Testis (tissue), 3 donors: ENCODE data around the gene DPYD. TPM values are rescaled to one million over a fixed set of nuclear protein-coding genes. Genes with fewer than 3 reads are reported as not detected.

ENCODE experiments used
- DNase-seq: peaks from one replicate; pipeline ENCODE4 v3.0.0-alpha.2; 2019
- H3K27ac ChIP-seq, 2 donors: fragments of 200-600 bp; sonication (generic); one replicate each; pipeline ENCODE4 v1.5.1; 2019
- H3K27me3 ChIP-seq: fragments of 200-600 bp; sonication (generic); one replicate; pipeline ENCODE4 v1.5.1; 2019
- H3K36me3 ChIP-seq: fragments of 200-600 bp; sonication (generic); one replicate; pipeline ENCODE4 v1.5.1; 2017; ENCODE audit warnings: low read depth; ENCODE audit errors: missing control alignments
- H3K4me1 ChIP-seq: fragments of 200-600 bp; sonication (generic); one replicate; pipeline ENCODE4 v1.5.1; 2019
- H3K4me3 ChIP-seq, 2 donors: fragments of 200-600 bp; sonication (generic); one replicate each; pipeline ENCODE4 v1.5.1; 2017 to 2019
- H3K9me3 ChIP-seq: fragments of 200-600 bp; sonication (generic); one replicate; pipeline ENCODE4 v1.5.1; 2017
- POLR2A ChIP-seq: fragments of 450-650 bp; IDR thresholded peaks from one replicate; pipeline ENCODE4 v1.6.1; 2017; ENCODE audit warnings: antibody characterized with exemption, mild to moderate bottlenecking, moderate library complexity
- WGBS, 2 donors: methylation state at CpG; one replicate each; pipeline ENCODE4 v1.1.5; 2018; 5-methylcytosine and 5-hydroxymethylcytosine counted together
- intact Hi-C: fragments of 100-400 bp; cut with DNase I; formaldehyde crosslinking; loops from one replicate; pipeline ENCODE4 v1.15.1; 2023; ENCODE audit warnings: low total_unique reads
- polyA plus RNA-seq: library from polyadenylated mRNA; stranded (reverse); fragments of 350-450 nt; fragmentation: Illumina TruSeq; extraction: RNeasy Lipid Tissue Mini Kit (QIAGEN cat#74804); gene quantifications from one replicate; pipeline ENCODE4 v1.2.3, GENCODE V29; 2014; ENCODE audit warnings: low read depth, low replicate concordance; ENCODE audit not compliant: insufficient read depth
- total RNA-seq, 2 donors: library from RNA; depleted of rRNA; stranded (reverse); fragments of >200 nt; gene quantifications; one replicate each; pipeline ENCODE4 v1.2.3, GENCODE V29; 2016
- TF ChIP-seq, protein P1 (sequence below), 3 experiments: fragments of 450-650 bp in 2 of 3; fragments of 200-600 bp in 1 of 3; sonication (generic) in 1 of 3; IDR thresholded peaks; one replicate each; pipeline ENCODE4 v1.5.1; 2016 to 2019; ENCODE audit warnings: antibody characterized with exemption in 3 of 3, mild to moderate bottlenecking in 2 of 3, moderate library complexity in 1 of 3

Gene DPYD
- total and polyA plus RNA-seq, 3 donors from 2014 or later: 6.7 to 14.7 (median 11.5) TPM

DNA sequence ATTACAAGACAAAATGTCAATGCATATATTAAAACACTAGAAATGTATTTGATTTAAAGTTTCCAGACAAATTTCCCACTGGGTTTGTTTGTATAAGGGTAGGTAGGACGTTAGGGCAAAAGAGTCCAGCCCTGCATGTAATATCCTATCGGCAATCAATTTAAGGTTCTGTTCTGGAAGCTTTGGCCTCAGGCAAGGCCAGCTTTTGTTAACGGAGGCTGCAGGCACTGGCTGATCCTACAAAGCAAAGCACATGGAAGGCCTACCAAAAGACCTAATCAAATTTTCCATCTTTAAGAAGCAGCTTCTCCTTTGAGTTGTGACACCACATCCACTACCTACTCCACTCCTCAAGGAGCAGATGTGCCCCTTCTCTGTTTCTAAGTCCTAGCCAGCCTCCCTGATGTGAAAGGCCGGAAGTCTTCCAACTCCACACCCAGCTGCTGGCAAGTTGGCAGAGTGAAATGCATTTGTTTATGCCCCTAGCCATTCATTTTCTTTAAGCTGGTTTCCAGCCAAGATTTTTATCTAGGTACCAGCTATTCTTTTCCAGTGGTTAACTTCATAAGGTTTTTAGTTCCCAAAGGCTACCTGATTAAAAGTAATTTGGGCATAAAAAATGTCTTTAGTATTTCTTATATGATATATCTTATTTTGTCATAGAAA, 746.7 kb downstream of the DPYD start:
- WGBS, 2 donors: 64 to 66% methylated on average over 4 of the region's 4 CpGs
- intact Hi-C loops: no loop called here
- TF ChIP-seq, protein P1, sequence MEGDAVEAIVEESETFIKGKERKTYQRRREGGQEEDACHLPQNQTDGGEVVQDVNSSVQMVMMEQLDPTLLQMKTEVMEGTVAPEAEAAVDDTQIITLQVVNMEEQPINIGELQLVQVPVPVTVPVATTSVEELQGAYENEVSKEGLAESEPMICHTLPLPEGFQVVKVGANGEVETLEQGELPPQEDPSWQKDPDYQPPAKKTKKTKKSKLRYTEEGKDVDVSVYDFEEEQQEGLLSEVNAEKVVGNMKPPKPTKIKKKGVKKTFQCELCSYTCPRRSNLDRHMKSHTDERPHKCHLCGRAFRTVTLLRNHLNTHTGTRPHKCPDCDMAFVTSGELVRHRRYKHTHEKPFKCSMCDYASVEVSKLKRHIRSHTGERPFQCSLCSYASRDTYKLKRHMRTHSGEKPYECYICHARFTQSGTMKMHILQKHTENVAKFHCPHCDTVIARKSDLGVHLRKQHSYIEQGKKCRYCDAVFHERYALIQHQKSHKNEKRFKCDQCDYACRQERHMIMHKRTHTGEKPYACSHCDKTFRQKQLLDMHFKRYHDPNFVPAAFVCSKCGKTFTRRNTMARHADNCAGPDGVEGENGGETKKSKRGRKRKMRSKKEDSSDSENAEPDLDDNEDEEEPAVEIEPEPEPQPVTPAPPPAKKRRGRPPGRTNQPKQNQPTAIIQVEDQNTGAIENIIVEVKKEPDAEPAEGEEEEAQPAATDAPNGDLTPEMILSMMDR (IDR thresholded peaks at IDR 0.05): no peak
- TF ChIP-seq POLR2A: no peak
- Histone ChIP-seq H3K27ac (no peak overlapping the region), H3K27me3 (no peaks in the 10 kb centered on the region), H3K36me3 (no peaks in the 10 kb centered on the region), H3K4me1 (no peaks in the 10 kb centered on the region), H3K4me3 (no peak overlapping the region), H3K9me3 (no peaks in the 10 kb centered on the region)
- DNase-seq: no peak

DNA sequence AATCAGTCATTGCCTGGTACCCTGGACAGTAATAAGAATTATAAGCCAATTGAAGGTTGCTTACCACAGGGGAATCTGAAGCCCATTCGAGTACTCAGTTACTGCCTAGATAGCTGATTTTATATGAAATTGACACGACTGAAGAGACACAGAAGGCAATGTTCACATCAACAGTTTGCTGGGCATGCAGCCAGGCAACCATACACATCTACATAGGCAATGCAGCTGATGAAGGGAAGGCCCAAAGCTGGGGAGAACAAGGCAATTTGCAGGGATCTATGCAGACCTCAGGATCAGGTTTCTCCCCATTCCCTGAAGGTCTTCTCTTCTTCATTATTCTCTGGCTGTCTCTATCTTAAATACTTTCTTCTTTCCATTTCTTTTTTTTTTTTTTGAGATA, 750.5 kb downstream of the DPYD start:
- intact Hi-C loops: no loop called here
- DNase-seq: no peak
- no peaks in the 10 kb centered on the region for H3K27me3 ChIP-seq
- H3K36me3 ChIP-seq: no peaks in the 10 kb centered on the region
- 79 to 83% methylated on average over 2 of the region's 2 CpGs for WGBS, 2 donors
- no peak for TF ChIP-seq POLR2A
- TF ChIP-seq, protein P1 (IDR thresholded peaks at IDR 0.05): no peak
- H3K27ac ChIP-seq: no peak overlapping the region
- no peaks in the 10 kb centered on the region for H3K9me3 ChIP-seq
- H3K4me1 ChIP-seq: no peaks in the 10 kb centered on the region
- H3K4me3 ChIP-seq: no peak overlapping the region

DNA sequence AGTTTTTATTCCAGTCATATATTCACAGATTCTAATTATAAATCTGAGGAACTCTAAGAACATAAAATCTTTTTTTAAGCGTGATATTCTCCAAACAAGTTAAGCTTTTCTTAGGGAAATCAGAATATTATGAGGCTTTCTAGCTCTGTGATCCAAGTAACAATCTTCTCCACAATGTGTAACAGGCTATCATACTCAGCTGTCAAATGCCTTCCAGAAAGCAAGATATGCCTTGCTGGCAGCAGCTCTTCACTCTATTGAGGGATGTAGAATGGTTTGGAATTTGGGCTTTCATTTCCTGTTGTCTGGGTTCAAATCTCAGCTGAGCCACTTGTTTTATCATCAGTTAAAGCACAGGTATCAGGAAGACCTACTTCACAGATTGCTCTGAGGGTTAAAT, 752.8 kb downstream of the DPYD start:
- TF ChIP-seq, protein P1 (IDR thresholded peaks at IDR 0.05): no peak
- no peak for TF ChIP-seq POLR2A
- Histone ChIP-seq H3K4me1 (no peaks in the 10 kb centered on the region), H3K27ac (no peak overlapping the region), H3K36me3 (no peaks in the 10 kb centered on the region), H3K27me3 (no peaks in the 10 kb centered on the region), H3K4me3 (no peak overlapping the region), H3K9me3 (no peaks in the 10 kb centered on the region)
- 86 to 88% methylated on average over 1 of the region's 1 CpG for WGBS, 2 donors
- intact Hi-C loops: no loop called here
- DNase-seq: no peak

DNA sequence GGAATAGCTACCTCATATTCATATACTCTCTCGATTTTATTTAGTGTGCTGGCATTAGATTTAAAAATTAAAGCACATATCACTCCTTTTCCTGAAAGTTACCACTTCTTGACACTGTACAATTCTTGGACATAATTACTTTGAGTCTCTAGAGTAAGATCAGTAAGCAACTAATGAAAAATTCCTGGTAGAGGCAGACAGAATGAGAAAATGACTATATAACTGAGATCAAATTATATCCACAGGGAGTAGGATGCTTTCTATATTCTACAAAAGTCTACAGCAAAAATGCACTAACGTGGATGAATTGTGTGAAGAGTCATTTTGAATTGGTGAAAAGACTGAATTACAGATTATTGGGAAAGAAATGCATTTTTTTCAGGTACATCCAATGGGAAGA, 753.6 kb downstream of the DPYD start:
- no peaks in the 10 kb centered on the region for H3K9me3 ChIP-seq
- H3K36me3 ChIP-seq: no peaks in the 10 kb centered on the region
- no peak for DNase-seq
- intact Hi-C loops: no loop called here
- H3K4me3 ChIP-seq: no peak overlapping the region
- TF ChIP-seq, protein P1 (IDR thresholded peaks at IDR 0.05): no peak
- no peak for TF ChIP-seq POLR2A
- no peaks in the 10 kb centered on the region for H3K4me1 ChIP-seq
- no peak overlapping the region for H3K27ac ChIP-seq
- no peaks in the 10 kb centered on the region for H3K27me3 ChIP-seq
- WGBS, 2 donors: 79 to 87% methylated on average over 2 of the region's 2 CpGs

DNA sequence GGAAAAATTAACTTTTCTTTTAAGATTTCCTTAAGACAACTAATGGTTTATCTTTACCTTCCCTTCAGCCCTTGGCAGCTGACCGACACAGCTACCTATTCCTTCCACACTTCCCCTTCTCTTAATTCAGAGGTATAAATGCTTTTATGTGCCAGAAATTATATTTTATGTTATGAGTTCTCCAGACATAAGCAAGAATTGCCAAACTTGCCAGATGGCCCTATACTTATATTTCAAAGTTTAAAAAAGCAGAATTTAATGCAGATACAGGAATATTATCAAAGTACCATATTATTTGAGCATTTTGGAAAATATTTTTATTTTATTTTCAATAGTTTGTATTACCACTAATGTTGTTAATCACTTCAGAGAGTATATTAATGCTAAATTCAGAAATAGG, 754.2 kb downstream of the DPYD start:
- H3K4me3 ChIP-seq: no peak overlapping the region
- intact Hi-C loops: no loop called here
- 98 to 100% methylated on average over 1 of the region's 1 CpG for WGBS, 2 donors
- H3K9me3 ChIP-seq: no peaks in the 10 kb centered on the region
- no peak overlapping the region for H3K27ac ChIP-seq
- H3K27me3 ChIP-seq: no peaks in the 10 kb centered on the region
- H3K36me3 ChIP-seq: no peaks in the 10 kb centered on the region
- DNase-seq: no peak
- no peaks in the 10 kb centered on the region for H3K4me1 ChIP-seq
- TF ChIP-seq, protein P1 (IDR thresholded peaks at IDR 0.05): no peak
- no peak for TF ChIP-seq POLR2A
